Measurements from ENCODE around the gene SPRR2F. TPM values are rescaled to one million over a fixed set of nuclear protein-coding genes. Genes with fewer than 3 reads are reported as not detected.
"Not testable (repeated sequence)": the region's sequence is repeated elsewhere in the genome, so short reads cannot be mapped to it uniquely, and the experiment has no call there.

Gene SPRR2F
- total RNA-seq, 4 donors from 2014 or later = not detected

DNA sequence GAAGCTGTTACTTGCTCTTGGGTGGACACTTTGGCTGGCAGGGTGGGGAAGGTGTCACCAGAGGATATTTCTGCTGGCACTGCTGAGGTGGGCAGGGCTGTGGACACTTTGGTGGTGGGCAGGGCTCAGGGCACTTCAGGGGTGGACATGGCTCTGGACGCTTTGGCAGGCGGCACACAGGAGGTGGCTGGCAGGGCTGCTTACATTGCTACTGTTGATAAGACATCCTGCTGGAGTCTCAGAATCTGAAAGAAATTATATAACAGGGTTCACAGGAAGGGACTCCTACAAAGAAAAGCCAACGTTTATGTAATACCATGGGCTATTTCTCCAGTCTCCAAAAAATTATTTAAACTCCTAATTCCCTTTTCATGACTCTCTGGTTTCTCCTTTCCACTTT, 27.2 kb upstream of the SPRR2F start:
- TF ChIP-seq, protein P1, sequence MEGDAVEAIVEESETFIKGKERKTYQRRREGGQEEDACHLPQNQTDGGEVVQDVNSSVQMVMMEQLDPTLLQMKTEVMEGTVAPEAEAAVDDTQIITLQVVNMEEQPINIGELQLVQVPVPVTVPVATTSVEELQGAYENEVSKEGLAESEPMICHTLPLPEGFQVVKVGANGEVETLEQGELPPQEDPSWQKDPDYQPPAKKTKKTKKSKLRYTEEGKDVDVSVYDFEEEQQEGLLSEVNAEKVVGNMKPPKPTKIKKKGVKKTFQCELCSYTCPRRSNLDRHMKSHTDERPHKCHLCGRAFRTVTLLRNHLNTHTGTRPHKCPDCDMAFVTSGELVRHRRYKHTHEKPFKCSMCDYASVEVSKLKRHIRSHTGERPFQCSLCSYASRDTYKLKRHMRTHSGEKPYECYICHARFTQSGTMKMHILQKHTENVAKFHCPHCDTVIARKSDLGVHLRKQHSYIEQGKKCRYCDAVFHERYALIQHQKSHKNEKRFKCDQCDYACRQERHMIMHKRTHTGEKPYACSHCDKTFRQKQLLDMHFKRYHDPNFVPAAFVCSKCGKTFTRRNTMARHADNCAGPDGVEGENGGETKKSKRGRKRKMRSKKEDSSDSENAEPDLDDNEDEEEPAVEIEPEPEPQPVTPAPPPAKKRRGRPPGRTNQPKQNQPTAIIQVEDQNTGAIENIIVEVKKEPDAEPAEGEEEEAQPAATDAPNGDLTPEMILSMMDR (IDR thresholded peaks at IDR 0.05) = no peak
- TF ChIP-seq POLR2A (IDR thresholded peaks at IDR 0.05) = no peak
- 75 to 83% methylated on average over 3 of the region's 3 CpGs for WGBS, 2 donors

DNA sequence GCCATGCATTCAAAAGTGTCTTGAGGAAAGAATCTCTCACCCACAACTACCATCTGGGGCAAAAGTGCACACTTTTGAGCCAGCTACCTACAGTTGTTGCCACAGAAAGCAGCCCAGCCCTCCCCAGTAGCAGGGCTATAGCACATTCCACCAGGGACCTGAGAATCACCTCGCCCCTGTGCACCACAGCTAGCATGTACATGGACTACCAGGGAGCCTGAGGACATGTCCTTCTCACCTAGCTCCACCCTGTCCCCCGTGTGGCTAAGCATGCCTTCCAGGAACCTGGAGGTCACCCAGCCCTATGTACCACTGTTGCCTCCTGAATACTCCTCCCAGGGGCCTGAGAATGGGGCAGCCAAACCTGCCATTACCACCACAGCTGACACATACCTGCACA, 20.4 kb upstream of the SPRR2F start:
- H3K4me1 ChIP-seq = no peaks in the 10 kb centered on the region
- no peak for DNase-seq
- no peaks in the 10 kb centered on the region for H3K27me3 ChIP-seq
- no peak overlapping the region for H3K27ac ChIP-seq
- H3K36me3 ChIP-seq = no peaks in the 10 kb centered on the region
- 54 to 70% methylated on average over 2 of the region's 2 CpGs for WGBS, 2 donors
- intact Hi-C loops (cut with DNase I) = no loop called here
- no peak overlapping the region for H3K4me3 ChIP-seq (replicated peaks in 1 of 3)
- H3K9me3 ChIP-seq = no peaks in the 10 kb centered on the region
- TF ChIP-seq, protein P1 (IDR thresholded peaks at IDR 0.05) = no peak
- TF ChIP-seq POLR2A (IDR thresholded peaks at IDR 0.05) = no peak

More for the DNA sequence above, 27.2 kb upstream of the SPRR2F start:
- Histone ChIP-seq H3K36me3 (no peaks in the 10 kb centered on the region), H3K9me3 (no peaks in the 10 kb centered on the region), H3K27me3 (no peaks in the 10 kb centered on the region), H3K4me1 (no peaks in the 10 kb centered on the region), H3K4me3 (replicated peaks in 1 of 3) (no peak overlapping the region), H3K27ac (no peak overlapping the region)
- intact Hi-C loops (cut with DNase I) = no loop called here
- no peak for DNase-seq

GRCh38 chr1:153133267-153133666, 20.0 kb upstream of the SPRR2F start:
- 78 to 94% methylated on average over 1 of the region's 1 CpG for WGBS, 2 donors
- Histone ChIP-seq H3K36me3 (no peaks in the 10 kb centered on the region), H3K9me3 (no peaks in the 10 kb centered on the region), H3K27ac (no peak overlapping the region), H3K27me3 (no peaks in the 10 kb centered on the region), H3K4me3 (replicated peaks in 1 of 3) (no peak overlapping the region), H3K4me1 (no peaks in the 10 kb centered on the region)
- DNase-seq = no peak
- TF ChIP-seq POLR2A (IDR thresholded peaks at IDR 0.05) = no peak
- TF ChIP-seq, protein P1 (IDR thresholded peaks at IDR 0.05) = no peak
- intact Hi-C loops (cut with DNase I) = no loop called here

DNA sequence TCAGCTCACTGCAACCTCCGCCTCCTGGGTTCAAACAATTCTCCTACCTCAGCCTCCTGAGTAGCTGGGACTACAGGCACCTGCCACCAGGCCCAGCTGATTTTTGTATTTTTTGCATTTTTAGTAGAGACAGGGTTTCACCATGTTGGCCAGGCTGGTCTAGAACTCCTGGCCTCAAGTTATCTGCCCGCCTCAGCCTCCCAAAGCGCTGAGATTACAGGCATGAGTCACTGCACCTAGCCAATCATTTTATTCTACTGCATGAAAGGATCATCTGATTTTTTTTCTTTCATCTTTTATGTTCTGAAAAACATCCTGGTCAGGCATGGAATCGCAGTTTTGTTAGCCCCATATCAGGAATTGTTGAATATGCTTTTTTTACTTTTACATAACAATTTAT, 15.4 kb upstream of the SPRR2F start:
- H3K4me1 ChIP-seq, DNase-seq: not testable (repeated sequence)
- WGBS, 2 donors = 92 to 97% methylated on average over 4 of the region's 4 CpGs

DNA sequence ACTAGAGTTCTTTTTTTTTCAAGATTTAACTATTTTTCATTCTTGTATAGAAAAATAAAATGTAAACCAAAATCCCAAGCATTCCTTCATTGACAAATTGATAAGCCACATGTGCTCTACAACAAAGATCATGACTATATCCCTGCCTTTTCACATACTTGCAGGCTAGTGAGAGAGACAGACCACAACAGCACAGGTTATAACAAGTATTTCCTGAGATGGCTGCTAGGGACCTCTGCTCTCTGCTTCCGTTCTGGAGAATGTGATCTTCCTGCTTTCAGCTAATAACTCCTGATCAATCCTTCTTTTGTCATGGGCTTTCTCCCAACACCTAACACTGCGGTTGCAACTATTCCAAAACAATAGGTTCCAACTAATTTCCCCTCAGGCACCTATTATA, 14.0 kb upstream of the SPRR2F start:
- Histone ChIP-seq H3K36me3 (no peaks in the 10 kb centered on the region), H3K27me3 (no peaks in the 10 kb centered on the region), H3K4me1 (no peaks in the 10 kb centered on the region), H3K9me3 (no peaks in the 10 kb centered on the region), H3K27ac (no peak overlapping the region), H3K4me3 (replicated peaks in 1 of 3) (no peak overlapping the region)
- intact Hi-C loops (cut with DNase I) = no loop called here
- no peak for DNase-seq
- WGBS, 2 donors = 64 to 72% methylated on average over 2 of the region's 2 CpGs
- TF ChIP-seq POLR2A (IDR thresholded peaks at IDR 0.05) = no peak
- TF ChIP-seq, protein P1 (IDR thresholded peaks at IDR 0.05) = no peak

More for the DNA sequence above, 15.4 kb upstream of the SPRR2F start:
- H3K4me3 ChIP-seq (replicated peaks in 1 of 3); H3K9me3 ChIP-seq; H3K27me3 ChIP-seq; H3K36me3 ChIP-seq; H3K27ac ChIP-seq; intact Hi-C loops (cut with DNase I): not testable (repeated sequence)

DNA sequence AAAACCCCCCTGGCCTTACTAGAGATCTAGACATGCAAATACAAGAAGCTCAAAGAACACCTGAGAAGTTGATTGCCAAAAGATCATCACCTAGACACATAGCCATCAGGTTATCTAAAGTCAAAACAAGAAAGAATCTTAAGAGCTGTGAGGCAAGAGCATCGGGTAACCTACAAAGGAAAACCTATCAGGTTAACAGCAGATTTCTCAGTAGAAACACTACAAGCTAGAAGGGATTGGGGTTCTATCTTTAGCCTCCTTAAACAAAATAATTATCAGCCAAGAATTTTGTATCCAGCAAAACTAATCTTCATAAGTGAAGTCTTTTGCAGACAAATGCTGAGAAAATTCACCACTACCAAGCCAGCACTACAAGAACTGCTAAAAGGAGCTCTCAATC, 12.2 kb upstream of the SPRR2F start:
- H3K9me3 ChIP-seq = no peaks in the 10 kb centered on the region
- TF ChIP-seq, protein P1 (IDR thresholded peaks at IDR 0.05) = no peak
- TF ChIP-seq POLR2A (IDR thresholded peaks at IDR 0.05) = no peak
- H3K4me1 ChIP-seq = no peaks in the 10 kb centered on the region
- H3K27ac ChIP-seq = no peak overlapping the region
- WGBS, 2 donors = 83 to 88% methylated on average over 1 of the region's 1 CpG
- H3K36me3 ChIP-seq = no peaks in the 10 kb centered on the region
- intact Hi-C loops (cut with DNase I) = no loop called here
- no peak for DNase-seq
- no peaks in the 10 kb centered on the region for H3K27me3 ChIP-seq
- no peak overlapping the region for H3K4me3 ChIP-seq (replicated peaks in 1 of 3)

- H3K27me3 ChIP-seq; H3K27ac ChIP-seq; H3K9me3 ChIP-seq; H3K36me3 ChIP-seq; H3K4me1 ChIP-seq; DNase-seq; H3K4me3 ChIP-seq (replicated peaks in 1 of 3); intact Hi-C loops (cut with DNase I): not testable (repeated sequence)
- 82 to 83% methylated on average over 8 of the region's 8 CpGs for WGBS, 2 donors
Observed at GRCh38 chr1:153123793-153124192, 10.5 kb upstream of the SPRR2F start.

Measured in thyroid gland (tissue), 4 donors.